Activated B cell treated with CpG ODN at 0.5 μM for 24 hours (primary cell): ENCODE measurements around the gene SOX4. TPM values are rescaled to one million over a fixed set of nuclear protein-coding genes. Genes with fewer than 3 reads are reported as not detected.

Experiments used
- ATAC-seq: fragments of 200-7000 bp; cut with Tn5 transposase; one replicate; pipeline ENCODE4 v1.10.0; 2021; ENCODE audit warnings: low read depth, mild to moderate bottlenecking, moderate library complexity
- CTCF ChIA-PET: fragments of 350-600 bp; sonication (Branson Sonifier 250); formaldehyde crosslinking; loops from one replicate; lab custom pipeline; 2021; ENCODE audit warnings: antibody characterized with exemption; lab: Charles Lee
- POLR2A ChIA-PET: fragments of 350-600 bp; sonication (Branson Sonifier 250); formaldehyde crosslinking; loops from one replicate; lab custom pipeline; 2021; ENCODE audit warnings: antibody characterized with exemption; lab: Charles Lee
- DNase-seq: peaks from one replicate; pipeline ENCODE4 v3.0.0; 2022
- H3K27ac Mint-ChIP-seq: one replicate; pipeline ENCODE4 v1.8.0; 2020; ENCODE audit warnings: mixed read lengths
- H3K27me3 Mint-ChIP-seq: one replicate; pipeline ENCODE4 v1.8.0; 2021; ENCODE audit warnings: mixed read lengths
- H3K36me3 Mint-ChIP-seq: one replicate; pipeline ENCODE4 v1.8.0; 2021; ENCODE audit warnings: low read depth, mixed read lengths
- H3K4me1 Mint-ChIP-seq: one replicate; pipeline ENCODE4 v1.8.0; 2021; ENCODE audit warnings: mixed read lengths
- H3K4me3 Mint-ChIP-seq: one replicate; pipeline ENCODE4 v1.8.0; 2020; ENCODE audit warnings: mild to moderate bottlenecking, mixed read lengths
- H3K9me3 Mint-ChIP-seq: one replicate; pipeline ENCODE4 v1.8.0; 2020; ENCODE audit warnings: mixed read lengths
- intact Hi-C: fragments of 100-400 bp; cut with micrococcal nuclease; formaldehyde crosslinking; loops from one replicate; pipeline ENCODE4 v1.15.1; 2024
- total RNA-seq: library from RNA; stranded (reverse); gene quantifications from 2 replicates; pipeline ENCODE4 v1.2.3, GENCODE V29; 2022
- TF ChIP-seq, protein P1 (sequence below): fragments of 200-600 bp; IDR thresholded peaks from one replicate; pipeline ENCODE4 v1.8.0; 2022; ENCODE audit warnings: antibody characterized with exemption, mild to moderate bottlenecking

Gene SOX4
- total RNA-seq, 1 donor from 2014 or later = 3.5 TPM

DNA sequence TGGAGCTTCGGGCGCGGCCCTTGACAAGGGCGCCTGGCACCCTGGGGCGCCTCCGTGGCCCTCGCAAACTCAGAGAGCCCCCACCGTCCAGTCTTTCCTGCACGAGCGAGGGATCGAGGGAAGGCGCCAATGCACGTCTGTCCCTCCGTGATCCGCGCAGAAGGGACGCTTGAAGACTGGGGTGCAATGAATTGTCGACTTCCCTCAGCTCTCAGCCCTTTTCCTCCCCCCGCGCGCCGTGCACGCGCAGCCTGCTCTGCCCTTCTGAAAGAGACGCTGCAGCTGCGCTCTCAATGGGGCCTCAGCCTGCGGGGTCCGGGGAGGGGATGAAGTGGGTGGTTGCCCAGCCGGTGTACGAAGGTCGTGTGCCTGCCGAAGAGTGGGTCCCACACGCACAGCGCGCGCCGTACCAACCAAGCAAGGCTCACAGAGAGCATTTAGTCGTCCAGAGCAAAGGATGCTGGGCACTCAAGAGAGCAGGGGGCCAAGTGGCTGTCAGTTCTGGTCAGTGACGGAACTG lies 5.5 kb upstream of the SOX4 start:
- peaks cover 10% of the 10 kb centered on the region for H3K4me1 Mint-ChIP-seq
- peak overlapping the region; percentile 93 for H3K4me3 Mint-ChIP-seq
- ChIA-PET CTCF (interaction anchor here (0.8 to 7.6 kb wide), 5 partner anchors 10 to 1027 kb away, joined by 3 to 125 read pairs (median 6); no protein-coding TSS in a partner anchor), POLR2A (interaction anchor here (0.6 to 1.9 kb wide), 11 partner anchors 9 to 1053 kb away, joined by 3 to 16 read pairs (median 5); partner anchors contain the start of gene CDKAL1)
- TF ChIP-seq, protein P1, sequence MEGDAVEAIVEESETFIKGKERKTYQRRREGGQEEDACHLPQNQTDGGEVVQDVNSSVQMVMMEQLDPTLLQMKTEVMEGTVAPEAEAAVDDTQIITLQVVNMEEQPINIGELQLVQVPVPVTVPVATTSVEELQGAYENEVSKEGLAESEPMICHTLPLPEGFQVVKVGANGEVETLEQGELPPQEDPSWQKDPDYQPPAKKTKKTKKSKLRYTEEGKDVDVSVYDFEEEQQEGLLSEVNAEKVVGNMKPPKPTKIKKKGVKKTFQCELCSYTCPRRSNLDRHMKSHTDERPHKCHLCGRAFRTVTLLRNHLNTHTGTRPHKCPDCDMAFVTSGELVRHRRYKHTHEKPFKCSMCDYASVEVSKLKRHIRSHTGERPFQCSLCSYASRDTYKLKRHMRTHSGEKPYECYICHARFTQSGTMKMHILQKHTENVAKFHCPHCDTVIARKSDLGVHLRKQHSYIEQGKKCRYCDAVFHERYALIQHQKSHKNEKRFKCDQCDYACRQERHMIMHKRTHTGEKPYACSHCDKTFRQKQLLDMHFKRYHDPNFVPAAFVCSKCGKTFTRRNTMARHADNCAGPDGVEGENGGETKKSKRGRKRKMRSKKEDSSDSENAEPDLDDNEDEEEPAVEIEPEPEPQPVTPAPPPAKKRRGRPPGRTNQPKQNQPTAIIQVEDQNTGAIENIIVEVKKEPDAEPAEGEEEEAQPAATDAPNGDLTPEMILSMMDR = no peak
- ATAC-seq (peak; percentile 37), DNase-seq (peak; percentile 47)
- intact Hi-C loops = loop anchor here (1.0 to 5.0 kb wide), 8 partner anchors 7 to 1376 kb away; partner anchors contain the start of genes E2F3 and MBOAT1
- peaks cover 2% of the 10 kb centered on the region for H3K27me3 Mint-ChIP-seq
- peaks cover 4% of the 10 kb centered on the region for H3K36me3 Mint-ChIP-seq
- no peaks in the 10 kb centered on the region for H3K9me3 Mint-ChIP-seq
- H3K27ac Mint-ChIP-seq = peak overlapping the region; percentile 81

DNA sequence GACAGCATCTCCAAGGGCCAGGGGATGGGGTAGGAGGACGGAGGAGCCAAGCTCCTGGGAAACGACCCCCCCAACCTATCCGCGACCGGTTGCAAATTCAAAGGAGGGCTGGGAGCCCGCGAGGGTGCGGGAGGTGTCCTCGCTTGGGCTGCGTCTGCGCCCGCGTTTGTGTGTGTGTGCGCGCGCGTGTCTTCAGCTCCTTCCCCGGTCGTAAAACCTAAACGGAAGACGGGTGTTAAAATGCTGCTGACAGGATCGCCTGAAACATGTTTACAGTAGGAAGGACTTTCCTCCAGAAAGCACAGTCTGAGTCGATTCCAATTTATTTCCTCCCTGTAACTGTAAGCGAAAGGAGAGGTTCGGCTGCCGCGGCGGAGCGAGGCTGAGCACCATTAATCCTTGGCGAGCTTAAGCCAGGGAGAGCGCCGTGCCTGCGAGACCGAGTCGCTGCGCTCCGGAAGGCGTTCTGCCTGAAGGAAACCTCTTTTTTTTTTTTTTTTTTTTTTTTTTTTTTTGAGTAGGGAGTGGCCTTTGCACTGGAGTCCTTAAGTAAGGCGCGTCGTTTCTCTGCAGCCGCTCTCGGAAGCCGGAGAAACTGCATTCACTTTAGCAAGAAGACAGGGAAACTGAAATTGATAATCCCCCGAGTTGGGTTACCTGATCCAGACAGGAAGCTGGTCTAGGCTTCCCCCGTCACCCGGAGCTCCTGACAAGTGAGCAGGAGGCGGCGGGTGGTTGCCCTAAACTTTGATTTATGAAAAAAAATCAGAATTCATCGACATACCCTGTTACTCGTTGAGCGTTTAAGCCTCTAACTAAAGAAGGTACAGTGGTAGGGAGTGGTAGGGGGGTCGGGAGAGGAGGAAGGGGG lies 4.8 kb upstream of the SOX4 start:
- H3K27me3 Mint-ChIP-seq = peaks cover 2% of the 10 kb centered on the region
- CTCF ChIA-PET = interaction anchor here (0.6 to 7.6 kb wide), 15 partner anchors 9 to 1054 kb away, joined by 3 to 125 read pairs (median 4); partner anchors contain the start of gene CDKAL1
- peak overlapping the region; percentile 81 for H3K27ac Mint-ChIP-seq

DNA sequence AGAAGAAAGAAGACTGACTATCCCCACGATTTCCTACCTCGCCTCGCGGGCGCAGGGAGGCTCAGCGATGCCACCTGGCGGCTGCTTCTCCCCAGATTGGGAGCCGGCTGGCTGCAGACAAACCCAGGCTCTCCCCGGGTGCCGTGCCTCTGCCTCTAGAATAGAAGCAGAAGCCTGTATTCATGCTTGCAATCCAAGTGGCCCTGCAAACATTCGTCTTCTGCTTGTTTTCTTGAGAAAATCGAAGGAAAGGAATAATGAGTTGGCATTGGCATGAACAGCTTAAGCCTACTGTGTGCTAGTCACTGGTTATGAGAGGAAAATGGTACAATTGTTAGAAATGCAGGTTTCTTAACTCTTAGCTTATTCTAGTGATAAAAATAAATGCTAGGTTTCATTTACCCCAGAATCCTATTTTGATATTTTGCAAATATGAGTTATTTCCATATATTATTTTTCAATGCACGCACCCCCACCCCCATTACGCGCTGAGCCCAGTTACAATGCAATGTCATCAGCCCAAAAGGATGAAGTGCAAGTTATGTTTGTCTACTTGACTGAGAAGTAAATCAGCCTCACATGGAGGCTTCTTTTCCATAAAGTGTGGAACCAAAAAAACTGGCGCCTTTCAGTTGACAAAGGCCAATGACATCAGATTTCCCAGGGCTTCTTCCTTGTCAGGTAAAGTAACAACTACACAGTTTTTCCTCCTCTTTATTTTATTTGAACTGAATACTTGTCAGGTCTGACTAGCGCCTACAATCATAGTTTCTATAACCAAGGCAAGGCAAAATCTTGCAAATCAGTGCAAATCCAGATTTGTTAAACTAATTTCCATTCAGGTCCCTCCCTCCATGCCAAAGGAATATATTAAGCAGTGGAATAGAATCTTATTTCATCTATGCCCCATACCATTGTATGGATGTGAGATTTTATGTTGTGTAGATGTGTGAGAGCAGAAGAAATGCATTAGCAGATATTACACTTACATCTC lies 3.9 kb upstream of the SOX4 start:
- ChIA-PET POLR2A (interaction anchor here (0.6 to 1.9 kb wide), 4 partner anchors 166 to 1025 kb away, joined by 3 to 7 read pairs (median 4); no protein-coding TSS in a partner anchor), CTCF (interaction anchor here (0.7 to 7.6 kb wide), 12 partner anchors 8 to 1052 kb away, joined by 3 to 125 read pairs (median 4); no protein-coding TSS in a partner anchor)
- peaks cover 6% of the 10 kb centered on the region for H3K36me3 Mint-ChIP-seq
- H3K4me1 Mint-ChIP-seq = peaks cover 11% of the 10 kb centered on the region
- H3K27me3 Mint-ChIP-seq = peaks cover 2% of the 10 kb centered on the region
- peak overlapping the region; percentile 93 for H3K4me3 Mint-ChIP-seq
- TF ChIP-seq, protein P1 = peak; percentile 29
- DNase-seq (peak; percentile 74), ATAC-seq (peak; percentile 51)
- H3K27ac Mint-ChIP-seq = peak overlapping the region; percentile 65
- intact Hi-C loops = loop anchor here (1.0 to 10.0 kb wide), 14 partner anchors 151 to 1377 kb away; partner anchors contain the start of genes E2F3 and MBOAT1
- H3K9me3 Mint-ChIP-seq = no peaks in the 10 kb centered on the region

More for the DNA sequence above, 4.8 kb upstream of the SOX4 start:
- TF ChIP-seq, protein P1 = no peak
- no peaks in the 10 kb centered on the region for H3K9me3 Mint-ChIP-seq
- peak overlapping the region; percentile 93 for H3K4me3 Mint-ChIP-seq
- peaks cover 10% of the 10 kb centered on the region for H3K4me1 Mint-ChIP-seq
- POLR2A ChIA-PET = interaction anchor here (0.6 to 1.9 kb wide), 14 partner anchors 8 to 1054 kb away, joined by 3 to 16 read pairs (median 4); partner anchors contain the start of gene CDKAL1
- DNase-seq = peak; percentile 41
- H3K36me3 Mint-ChIP-seq = peaks cover 4% of the 10 kb centered on the region
- ATAC-seq = peak; percentile 30
- intact Hi-C loops = loop anchor here (1.0 to 5.0 kb wide), 11 partner anchors 150 to 1376 kb away; partner anchors contain the start of genes E2F3 and MBOAT1

DNA sequence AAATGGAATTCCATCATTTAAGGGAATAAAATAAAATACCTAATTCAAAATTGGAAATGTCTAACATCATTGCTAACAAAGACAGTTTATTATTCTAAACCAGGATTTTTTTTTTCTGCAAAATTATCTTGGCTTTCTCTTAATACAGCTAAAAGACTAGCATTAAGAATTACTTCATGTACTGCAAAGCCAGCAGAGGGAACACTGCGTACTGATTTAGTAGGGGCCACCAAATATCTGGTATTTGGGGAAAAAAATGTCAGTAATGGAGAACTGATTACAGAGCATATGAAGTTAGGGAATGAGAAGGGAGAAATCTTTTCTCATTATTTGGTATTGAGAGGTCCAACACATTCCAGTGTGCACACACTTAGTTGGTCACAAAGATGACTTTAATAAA lies 3.2 kb upstream of the SOX4 start:
- intact Hi-C loops = loop anchor here (10.0 kb wide), 3 partner anchors 474 to 1296 kb away; no protein-coding TSS in a partner anchor
- Mint-ChIP-seq H3K4me1 (peaks cover 13% of the 10 kb centered on the region), H3K36me3 (peaks cover 6% of the 10 kb centered on the region), H3K27ac (no peak overlapping the region), H3K9me3 (no peaks in the 10 kb centered on the region), H3K27me3 (peaks cover 2% of the 10 kb centered on the region), H3K4me3 (no peak overlapping the region)
- ATAC-seq = no peak
- POLR2A ChIA-PET = no interaction called here
- no peak for DNase-seq
- CTCF ChIA-PET = interaction anchor here (1.8 to 7.6 kb wide), 2 partner anchors 1026 to 1053 kb away, joined by 4 to 125 read pairs; no protein-coding TSS in a partner anchor
- TF ChIP-seq, protein P1 = no peak
